HG03354 (cell line): ENCODE data around the gene CLIP1.
A peak's percentile ranks its signal among the peaks of the same experiment; 100 is the strongest.

Experiments used
- ATAC-seq: cut with Tn5 transposase; IDR thresholded peaks from one replicate; pipeline ENCODE4 v1.9.1; 2021; ENCODE audit warnings: mild to moderate bottlenecking; ENCODE audit not compliant: unreplicated experiment, poor library complexity, severe bottlenecking

The CLIP1 gene

DNA sequence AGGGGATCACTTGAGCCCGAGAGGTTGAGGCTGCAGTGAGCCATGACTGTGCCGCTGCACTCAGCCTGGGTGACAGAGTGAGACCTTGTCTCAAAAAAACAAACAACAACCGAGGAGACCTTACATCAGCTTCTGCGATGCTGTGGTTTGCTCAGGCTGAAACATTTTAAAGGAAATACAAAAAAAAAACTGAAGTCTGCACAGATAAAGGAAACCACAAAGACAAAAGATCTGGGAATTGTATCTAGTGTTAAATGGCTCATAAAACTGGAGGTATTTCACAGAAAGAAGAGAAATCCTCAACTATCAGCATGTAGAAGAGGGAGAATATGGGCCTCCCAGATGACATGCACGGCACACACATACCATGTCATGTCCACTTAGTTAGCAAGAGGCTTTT is 95.9 kb downstream of the CLIP1 start:
- ATAC-seq = no peak

DNA sequence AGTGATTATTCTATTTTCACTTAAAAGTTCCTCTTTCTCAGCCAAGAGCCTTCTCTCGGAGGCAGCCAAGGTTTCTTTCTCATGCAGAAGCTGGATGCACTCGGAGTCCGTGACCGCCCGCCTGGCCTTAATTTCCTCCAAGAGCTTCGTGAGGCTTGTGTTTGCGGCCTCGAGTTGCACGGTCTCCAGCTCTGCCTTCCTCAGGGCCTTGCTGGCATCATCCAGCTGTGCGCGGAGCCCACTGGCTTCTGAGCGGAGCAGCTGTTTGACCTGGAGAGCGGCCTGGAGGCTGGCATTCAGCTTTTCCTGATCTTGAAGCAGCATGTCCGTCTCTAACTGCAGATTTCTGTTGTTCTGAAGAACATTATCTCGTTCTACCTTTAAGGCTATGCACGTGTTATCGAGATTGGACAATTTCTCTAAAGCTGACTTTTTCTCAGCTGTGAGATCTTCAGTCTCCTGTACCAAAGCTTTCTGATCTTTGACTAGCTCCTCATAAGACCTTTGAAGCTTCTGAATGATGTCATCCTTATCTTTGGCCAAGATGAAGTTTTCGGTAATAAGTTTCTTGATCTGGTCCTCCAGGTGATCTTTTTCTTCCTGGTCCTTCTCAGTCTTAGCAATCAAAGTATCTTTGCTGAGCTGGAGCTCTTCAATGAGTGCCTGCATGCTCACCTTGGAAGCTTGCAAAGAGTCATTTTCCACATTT is 99.0 kb downstream of the CLIP1 start:
- ATAC-seq = no peak

DNA sequence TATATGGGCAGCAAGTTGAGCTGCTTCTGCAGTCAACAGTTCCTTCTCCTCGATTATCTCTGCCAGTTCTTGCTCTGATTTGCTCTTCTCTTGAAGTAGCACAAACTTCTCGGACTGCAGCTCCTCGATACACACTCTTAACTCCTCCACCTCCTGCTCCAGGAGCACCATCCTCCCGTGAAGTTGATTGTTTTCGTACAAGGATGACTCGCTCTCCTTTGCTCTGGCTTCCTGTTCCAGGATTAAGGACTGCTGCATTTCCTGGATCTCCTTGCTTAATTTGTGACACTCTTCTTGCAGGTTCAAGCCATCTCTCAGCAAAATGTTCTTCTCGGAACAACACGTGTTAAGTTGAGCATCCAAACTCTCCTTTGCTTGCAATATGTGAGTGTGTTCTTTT is 100.0 kb downstream of the CLIP1 start:
- no peak for ATAC-seq

DNA sequence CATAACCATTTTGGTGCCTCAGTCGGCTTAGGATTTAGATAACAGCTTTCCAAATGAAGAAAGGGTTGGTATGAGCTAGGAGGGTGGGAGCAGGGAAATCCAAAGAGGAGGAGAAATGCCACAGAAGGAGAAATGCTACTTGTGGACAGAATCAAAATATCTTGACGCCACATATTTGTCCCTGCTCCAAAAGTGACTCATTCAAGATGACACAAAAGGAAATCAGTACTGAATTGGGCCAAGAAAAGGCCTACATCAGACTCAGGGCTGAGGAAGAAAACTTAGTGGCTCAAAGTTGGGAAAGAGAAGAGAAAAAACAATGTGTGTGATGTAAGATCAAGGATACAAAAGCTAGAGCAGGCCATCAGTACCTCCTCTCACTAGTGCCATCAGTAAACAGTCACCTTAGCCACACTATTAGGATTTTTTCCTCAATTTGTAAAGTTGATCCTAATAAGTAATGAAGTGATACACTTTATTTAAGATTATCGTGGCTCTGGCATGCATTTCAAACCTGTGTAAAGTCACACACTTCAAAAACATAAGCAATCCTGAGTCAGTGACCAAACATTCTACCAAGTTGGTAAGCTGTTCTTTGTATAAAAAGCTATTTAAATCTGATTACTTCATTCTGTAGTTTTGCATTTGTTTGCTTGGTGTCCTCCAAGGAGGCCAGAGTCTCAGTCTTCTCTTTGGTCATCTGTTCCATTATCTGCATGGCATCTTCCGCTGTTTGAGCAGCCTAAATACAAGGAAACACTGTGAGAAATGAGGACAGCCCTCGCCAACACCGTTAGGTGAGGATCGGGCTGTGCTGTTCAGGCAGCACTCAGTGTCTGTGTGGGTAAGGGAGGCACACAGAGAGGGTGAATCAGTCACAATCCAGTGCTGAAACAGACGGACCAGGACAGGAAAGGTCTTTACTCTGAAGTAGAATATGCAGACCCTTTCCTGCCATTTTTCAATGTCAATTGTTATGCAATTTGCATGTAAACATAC is 103.6 kb downstream of the CLIP1 start:
- no peak for ATAC-seq

DNA sequence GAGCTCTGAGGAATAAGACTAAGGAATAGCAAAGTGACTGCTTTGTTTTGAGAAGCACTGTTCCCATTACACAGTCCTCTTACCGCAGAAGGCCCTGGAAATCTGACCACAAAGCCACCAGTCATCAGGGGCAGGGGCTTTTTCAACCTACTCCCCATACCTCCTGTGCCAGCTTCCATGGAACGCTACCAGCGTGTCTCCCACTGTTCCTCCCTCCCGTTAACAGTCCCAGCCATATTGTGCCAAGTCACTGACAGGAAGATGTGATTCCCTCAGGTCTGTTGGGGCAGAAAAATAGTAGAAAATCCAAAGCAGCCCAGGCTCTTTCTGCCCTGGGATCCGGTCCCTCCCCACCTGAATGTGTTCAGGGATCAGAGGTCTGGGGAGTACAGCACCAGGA is 109.5 kb downstream of the CLIP1 start:
- ATAC-seq = no peak

DNA sequence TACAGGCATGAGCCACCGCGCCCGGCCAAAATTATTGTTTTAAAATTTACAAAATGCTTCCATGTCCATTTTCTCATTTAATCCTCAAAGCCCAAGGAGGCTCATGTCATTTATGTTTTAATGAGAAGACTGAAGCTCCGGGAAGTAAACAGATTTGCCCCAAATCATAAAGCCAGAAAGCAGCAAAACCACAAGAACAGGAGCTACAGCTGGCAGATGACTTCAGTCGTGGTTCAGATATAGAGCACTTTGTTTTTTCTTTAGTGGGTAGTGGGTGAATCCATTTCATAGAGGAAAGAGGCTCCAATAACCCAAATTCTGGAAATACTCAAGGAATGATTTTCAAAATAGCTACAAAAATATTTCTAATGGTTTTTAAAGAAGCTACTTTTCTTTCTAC is 110.8 kb downstream of the CLIP1 start:
- ATAC-seq = no peak

DNA sequence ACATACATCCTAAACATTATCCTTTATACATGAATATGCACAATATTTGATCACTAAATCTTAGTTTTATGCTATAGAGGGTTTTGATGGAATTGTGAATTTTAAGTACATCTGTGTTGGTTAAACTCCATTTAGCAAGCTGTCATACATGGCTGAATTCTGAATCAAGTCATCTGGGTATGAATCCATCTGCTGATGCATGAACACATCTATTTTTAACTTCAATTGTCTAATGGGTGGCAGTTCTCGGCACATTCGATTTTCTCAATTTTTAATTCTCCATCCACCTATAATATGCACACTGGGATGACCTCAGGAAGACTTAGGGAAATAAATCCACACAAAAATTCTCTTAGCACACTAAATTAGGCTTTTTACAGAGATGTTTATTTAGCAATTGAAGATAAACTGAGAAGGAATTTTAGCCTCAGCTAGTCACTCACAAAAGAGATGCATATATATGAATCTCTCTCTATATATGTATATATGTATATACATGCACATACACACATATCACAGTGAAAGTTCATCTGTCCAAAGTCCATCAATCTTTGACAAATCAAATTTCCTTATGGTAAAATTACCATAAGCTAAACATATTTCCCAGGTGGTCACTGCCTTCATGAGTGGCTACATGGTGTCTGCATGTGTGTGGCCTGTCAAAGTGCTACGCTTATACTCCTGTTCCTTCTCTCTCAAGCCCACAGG is 111.7 kb downstream of the CLIP1 start:
- ATAC-seq = no peak

DNA sequence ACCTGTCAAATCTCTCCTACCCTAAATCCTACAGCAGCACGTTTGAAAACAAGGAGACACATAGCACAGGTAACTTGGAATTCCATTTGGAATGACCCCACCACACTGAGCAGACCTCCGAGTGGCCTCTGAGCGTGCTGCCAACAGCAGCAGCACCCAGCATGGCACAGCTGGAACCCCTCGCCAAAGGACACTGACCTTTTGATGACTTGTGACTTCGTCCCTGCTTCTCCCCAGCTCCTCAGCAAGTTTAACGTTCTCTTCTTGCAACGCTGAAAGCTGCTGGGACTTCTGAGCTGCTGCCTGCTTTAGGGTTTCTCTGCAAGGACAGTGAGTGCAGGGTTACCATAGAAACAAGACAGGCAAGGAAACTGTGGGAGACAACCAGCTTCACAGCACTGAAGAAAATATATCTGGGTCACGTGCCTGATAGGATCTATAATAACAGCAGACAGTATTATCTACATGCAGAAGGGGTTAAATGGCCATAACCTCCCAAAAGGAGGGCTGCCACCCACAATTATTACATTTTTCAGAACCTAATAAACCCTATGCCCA is 112.8 kb downstream of the CLIP1 start:
- ATAC-seq = no peak

DNA sequence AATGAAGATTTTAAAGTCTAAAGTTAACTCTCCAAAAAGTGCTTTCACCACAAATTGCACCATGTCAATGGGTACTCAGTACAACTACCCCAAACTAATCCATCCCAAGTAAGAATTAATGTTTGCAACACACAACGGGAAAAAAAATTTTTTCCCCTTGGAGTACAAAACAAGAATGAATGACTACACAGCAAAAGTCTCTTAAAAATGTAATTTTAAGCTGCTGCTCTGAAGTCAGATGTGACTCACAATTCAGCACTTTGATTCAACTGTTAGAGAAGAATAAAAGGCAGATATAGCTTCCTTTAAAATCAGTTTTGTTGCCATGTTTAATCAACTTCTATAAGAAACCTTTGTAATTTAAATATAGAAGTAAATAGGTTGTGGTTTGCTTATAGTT is 113.7 kb downstream of the CLIP1 start:
- ATAC-seq = no peak

DNA sequence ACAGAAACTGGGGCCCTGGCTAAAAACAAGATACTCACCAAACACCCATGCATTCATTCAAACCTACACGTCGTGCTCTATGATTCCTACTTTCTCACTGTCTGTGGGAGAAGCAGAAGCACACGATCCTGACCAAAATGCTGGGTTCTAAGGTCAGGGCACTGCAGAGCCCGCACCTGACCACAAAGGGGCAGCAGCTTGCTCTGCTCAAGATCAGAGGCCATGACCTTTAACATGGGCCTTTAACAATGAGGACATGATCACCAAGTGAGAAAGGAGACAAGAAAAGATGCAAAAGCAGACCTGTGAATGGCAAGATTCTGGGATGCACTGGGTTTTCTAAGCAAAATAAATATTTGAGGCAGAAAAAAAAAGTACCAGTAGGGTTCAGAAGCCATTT is 116.1 kb downstream of the CLIP1 start:
- ATAC-seq = no peak

DNA sequence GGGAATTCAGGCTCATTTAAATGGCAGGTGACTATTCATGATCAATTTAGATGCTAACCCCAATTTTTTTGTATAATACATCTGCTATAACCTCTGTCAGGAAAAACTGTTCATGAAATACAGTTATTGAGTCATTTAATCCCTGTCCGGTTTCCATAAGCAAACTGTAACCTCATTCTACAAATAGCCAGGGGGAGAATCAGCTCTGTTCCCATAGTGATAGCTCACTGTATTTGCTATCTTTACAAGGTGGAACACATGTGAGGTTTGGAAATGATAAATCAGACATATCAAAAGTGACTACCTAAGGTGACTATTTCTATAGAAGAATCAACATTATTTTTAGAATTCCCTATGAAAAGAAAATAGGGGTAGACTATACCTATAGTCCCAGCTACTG is 117.5 kb downstream of the CLIP1 start:
- ATAC-seq = no peak

DNA sequence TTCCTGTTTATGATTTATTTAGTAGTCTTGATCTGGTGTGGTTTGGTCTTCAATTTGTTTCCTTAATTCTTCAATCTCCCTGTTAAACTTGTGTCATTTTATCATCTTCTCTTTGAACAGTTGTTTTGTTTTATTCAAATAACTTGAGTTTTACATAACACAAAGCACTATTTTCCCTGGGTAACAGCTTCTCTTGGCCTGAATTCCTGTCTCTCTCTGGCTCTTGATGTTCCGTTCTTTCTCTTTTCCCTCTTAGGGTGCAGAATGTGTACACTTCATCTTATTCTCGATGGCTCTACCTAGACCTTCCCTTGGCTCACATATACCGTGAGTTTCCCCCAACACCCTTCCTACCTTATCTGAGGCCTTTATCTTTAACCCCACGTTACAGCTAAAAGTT is 119.4 kb downstream of the CLIP1 start:
- no peak for ATAC-seq

DNA sequence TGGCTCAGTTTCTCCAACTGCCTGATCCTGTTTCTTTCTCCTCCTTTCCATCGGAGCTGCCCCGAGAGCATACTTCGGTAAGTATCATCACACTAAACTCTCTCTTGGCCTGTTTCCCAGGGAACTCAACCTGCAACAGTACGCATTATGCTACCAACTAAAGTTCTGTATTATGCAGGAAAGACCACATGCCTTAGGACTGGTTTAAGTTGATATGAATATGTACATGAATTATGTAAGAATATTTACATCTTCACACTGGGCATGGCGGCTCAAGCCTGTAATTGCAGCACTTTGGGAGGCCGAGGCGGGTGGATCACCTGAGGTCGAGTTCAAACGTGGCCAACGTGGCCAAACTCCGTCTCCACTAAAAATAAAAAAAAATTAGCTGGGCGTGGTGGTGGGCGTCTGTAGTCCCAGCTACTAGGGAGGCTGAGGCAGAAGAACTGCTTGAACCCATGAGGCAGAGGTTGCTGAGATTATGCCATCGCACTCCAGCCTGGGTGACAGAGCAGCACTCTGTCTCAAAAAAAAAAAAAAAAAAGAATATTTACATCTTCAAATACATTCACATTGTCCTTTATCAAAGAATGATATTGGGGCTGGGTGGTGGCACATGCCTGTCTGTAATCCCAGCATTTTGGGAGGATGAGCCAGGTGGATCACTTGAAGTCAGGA is 124.3 kb downstream of the CLIP1 start:
- ATAC-seq = no peak

DNA sequence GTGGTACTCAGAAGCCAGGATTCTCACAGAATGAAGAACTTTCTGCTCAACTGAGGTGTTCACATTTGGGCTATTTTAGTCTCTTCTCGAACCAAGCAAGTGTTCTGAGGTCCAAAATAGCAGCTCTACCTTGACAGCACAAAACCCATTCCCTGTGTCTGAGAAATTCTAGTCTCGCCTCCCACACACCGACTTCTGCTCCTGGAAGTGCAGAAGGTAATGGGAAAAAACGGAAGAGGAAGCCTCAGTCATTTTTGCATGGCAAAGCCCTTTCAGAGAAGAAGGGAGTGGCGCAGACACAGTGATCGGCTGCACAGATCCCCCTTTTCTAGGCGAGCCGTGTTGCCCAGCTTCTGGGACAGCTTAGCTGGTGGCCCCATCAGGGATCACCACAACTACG is 125.0 kb downstream of the CLIP1 start:
- ATAC-seq = no peak

DNA sequence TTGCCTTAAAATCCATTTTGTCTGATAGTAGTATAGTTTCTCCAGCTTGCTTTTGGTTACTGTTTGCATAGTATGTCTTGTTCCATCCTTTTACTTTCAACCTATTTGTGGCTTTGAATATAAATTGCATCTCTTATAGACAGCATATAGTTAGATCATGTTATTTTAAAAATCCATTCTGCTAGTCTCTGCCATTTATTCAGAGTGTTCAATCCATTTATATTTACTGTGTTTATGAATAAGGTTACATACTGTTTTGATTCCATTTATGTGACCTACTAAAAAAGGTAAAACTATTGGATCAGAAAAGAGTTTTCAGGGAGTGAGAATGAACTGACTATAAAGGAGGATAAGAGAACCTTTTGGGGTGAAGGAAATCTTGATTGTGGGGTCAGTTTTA is 126.6 kb downstream of the CLIP1 start:
- ATAC-seq = no peak

DNA sequence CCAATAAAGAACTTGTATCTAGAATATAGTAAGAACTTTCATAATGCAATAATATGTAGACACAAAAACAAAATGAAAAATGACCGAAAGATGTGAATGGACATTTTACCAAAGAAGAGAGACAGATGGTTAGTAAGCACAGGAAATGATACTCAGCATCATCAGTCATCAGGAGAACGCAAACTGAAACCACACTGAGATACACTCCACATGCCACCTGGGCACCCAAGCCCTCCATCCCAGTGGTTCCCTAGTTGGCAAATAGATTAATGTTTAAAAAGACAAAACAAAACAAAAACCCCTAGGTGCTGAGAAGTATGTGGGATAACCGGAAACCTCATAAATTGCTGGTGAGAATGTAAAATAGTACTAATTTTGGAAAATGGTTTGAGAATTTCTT is 129.4 kb downstream of the CLIP1 start:
- ATAC-seq = peak; percentile 87

DNA sequence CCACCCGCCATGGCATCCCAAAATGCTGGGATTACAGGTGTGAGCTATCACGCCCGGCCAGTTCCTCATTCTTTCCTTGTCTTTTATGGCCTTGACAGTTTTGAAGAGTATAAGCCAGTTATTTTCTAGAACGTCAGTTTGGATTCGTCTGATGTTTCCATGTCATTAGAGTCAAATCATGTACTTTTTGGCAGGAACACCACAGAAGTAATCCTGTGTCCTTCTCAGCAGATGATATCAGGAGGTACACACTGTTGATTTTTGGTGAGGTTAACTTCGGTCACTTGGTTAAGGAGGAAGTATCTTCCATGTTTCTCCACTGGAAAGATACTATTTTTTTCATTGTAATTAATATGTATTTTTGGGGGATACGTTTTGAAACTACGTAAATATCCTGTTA is 131.0 kb downstream of the CLIP1 start:
- no peak for ATAC-seq

DNA sequence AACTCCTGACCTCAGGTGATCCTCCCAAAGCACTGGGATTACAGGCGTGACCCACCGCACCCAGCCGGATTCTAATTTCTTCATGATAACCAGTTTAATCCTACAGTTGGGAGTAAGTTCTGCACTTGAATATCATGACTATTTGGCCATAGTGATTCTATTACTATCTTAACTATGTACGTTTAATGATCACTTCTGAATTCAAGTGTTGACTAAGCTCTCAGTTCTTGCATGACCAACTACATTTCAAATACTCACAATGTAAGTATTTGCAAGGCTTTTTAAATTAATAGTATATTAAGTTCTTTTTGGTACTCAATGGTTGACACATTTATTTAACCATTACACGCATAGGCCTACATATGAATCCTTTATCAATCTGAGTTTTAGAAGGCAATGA is 138.8 kb downstream of the CLIP1 start:
- ATAC-seq = no peak

DNA sequence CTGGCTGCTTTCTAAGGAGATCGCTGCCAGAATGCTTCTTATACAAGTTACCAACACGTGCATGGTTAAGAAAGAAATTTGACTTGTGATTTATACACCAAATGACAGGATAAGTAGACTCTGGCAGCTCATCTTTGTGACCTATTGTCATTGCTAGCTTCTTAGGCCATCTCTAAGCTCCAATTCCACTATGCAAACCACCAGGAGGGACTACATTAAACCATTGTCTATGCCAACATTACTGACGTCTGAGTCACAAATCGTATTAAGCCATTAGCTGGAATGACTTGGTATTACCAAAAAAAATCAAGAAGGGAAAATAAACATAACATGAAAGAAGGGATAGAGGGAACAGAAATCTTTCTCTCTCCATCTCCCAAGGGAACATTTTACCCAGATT is 140.4 kb downstream of the CLIP1 start:
- ATAC-seq = no peak

DNA sequence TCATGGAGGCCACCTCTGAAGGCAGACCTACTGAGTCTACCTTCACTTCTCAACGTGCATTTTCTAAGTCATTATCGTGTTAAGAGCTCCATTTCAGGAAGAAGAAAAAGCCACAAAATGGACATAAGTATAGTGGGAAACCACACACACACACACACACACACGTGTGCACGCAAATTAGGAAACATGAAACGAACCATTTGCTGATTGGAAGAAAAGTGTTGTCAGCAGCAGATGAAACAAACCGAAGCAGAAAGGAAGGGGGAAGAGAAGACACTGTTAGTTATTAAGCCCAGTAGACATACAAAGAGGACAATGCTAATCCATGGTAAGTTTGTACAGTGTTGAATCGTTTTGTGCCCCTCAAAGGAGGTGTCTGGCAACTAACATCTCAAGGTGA is 146.2 kb downstream of the CLIP1 start:
- no peak for ATAC-seq
